ENCODE measurements around the gene STARD10. TPM values are rescaled to one million over a fixed set of nuclear protein-coding genes. Genes with fewer than 3 reads are reported as not detected.
A peak's percentile ranks its signal among the peaks of the same experiment; 100 is the strongest.

The STARD10 gene
- total and polyA plus RNA-seq, 8 donors, result 83.8 to 146 (median 114) TPM

- ATAC-seq (peak; percentile 86), DNase-seq (peak; percentile 68 to 94 (median 84))
- peak within 1 kb of the TSS; percentile 73 to 87 for H3K27ac ChIP-seq
- no peaks in the 10 kb centered on the region for H3K27me3 ChIP-seq
- H3K36me3 ChIP-seq, result peaks cover 0 to 15% of the 10 kb centered on the region in 2 donors
- TF ChIP-seq CTCF (IDR thresholded peaks at IDR 0.05), result no peak
- H3K9me3 ChIP-seq, result no peaks in the 10 kb centered on the region
- H3K4me1 ChIP-seq, result peaks cover 13 to 43% of the 10 kb centered on the region in 2 donors
- peak within 1 kb of the TSS; percentile 65 to 80 for H3K4me3 ChIP-seq
- intact Hi-C loops (cut with DNase I), result no loop called here
Observed at GRCh38 chr11:72752088-72752914, 41.5 kb downstream of the STARD10 start, which contains the start of gene ARAP1. Gene ARAP1, minus strand, starts transcription at chr11:72752408. Its CDS starts 25,280 bp downstream, at chr11:72727128.

GRCh38 chr11:72751116-72752087 lies 42.4 kb downstream of the STARD10 start:
- Histone ChIP-seq H3K9me3 (no peaks in the 10 kb centered on the region), H3K27ac (peak overlapping the region; percentile 73 to 87), H3K4me3 (peak overlapping the region; percentile 65 to 80), H3K36me3 (peaks cover 0 to 13% of the 10 kb centered on the region in 2 donors), H3K4me1 (peaks cover 13 to 51% of the 10 kb centered on the region in 2 donors), H3K27me3 (no peaks in the 10 kb centered on the region)
- ATAC-seq, result peak; percentile 67
- intact Hi-C loops (cut with DNase I), result no loop called here
- peak in 2 of 4 donors; percentile 73 to 75 for DNase-seq
- no peak for TF ChIP-seq CTCF (IDR thresholded peaks at IDR 0.05)

GRCh38 chr11:72750556-72751115 lies 43.2 kb downstream of the STARD10 start:
- ATAC-seq (no peak), DNase-seq (peak in 1 of 4 donors; percentile 34)
- Histone ChIP-seq H3K9me3 (no peaks in the 10 kb centered on the region), H3K36me3 (peaks cover 0 to 9% of the 10 kb centered on the region in 2 donors), H3K27me3 (no peaks in the 10 kb centered on the region), H3K4me3 (peak overlapping the region in 1 of 2 donors; percentile 80), H3K27ac (peak overlapping the region; percentile 7 to 87), H3K4me1 (peaks cover 13 to 59% of the 10 kb centered on the region in 2 donors)
- no peak for TF ChIP-seq CTCF (IDR thresholded peaks at IDR 0.05)
- intact Hi-C loops (cut with DNase I), result no loop called here

DNA sequence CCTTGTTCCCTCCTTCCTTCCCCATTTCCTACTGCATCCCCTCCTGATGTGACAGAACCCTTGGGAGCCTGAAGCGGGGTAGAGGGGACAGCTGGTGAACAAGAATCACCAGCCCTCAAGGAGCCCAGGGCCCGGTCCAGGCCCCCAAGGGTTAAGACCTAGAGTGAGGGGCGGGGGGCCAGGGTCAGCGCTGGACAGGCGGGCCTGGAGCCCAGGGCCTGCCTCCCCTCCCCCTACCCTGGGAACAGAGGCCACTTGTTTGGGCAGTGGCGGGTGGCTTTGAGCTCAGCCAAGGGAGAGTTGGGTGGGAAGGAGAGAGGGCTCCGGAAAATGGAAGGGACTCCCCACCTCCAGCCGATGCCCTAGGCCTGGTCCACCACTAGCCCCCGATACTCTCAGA lies 43.8 kb downstream of the STARD10 start:
- DNase-seq (peak in 1 of 4 donors; percentile 46), ATAC-seq (no peak)
- peaks cover 13 to 62% of the 10 kb centered on the region in 2 donors for H3K4me1 ChIP-seq
- no peaks in the 10 kb centered on the region for H3K9me3 ChIP-seq
- H3K4me3 ChIP-seq, result peak overlapping the region in 1 of 2 donors; percentile 80
- H3K27me3 ChIP-seq, result no peaks in the 10 kb centered on the region
- no peak overlapping the region for H3K27ac ChIP-seq
- H3K36me3 ChIP-seq, result peaks cover 0 to 8% of the 10 kb centered on the region in 2 donors
- TF ChIP-seq CTCF (IDR thresholded peaks at IDR 0.05), result no peak
- intact Hi-C loops (cut with DNase I), result no loop called here

All from left lung (tissue), 10 donors.